HCT116 (cell line): Measurements from ENCODE around the gene KCNK15.

ENCODE experiments used
- JUND ChIP-seq: IDR thresholded peaks from 2 replicates; pipeline ENCODE4 v1.6.1; 2012
- ZFX ChIP-seq: fragments of 450-650 bp; IDR thresholded peaks from 2 replicates; pipeline ENCODE4 v1.6.1; 2017
- TF ChIP-seq, protein P1 (sequence below), 3 experiments: fragments of 200-600 bp in 1 of 3; sonication (generic) in 1 of 3; IDR thresholded peaks in 2 of 3; conservative IDR thresholded peaks in 1 of 3; 2 replicates each; pipeline ENCODE4 v1.5.1; 2012 to 2017; ENCODE audit warnings: low read depth in 2 of 3, low read length in 2 of 3, antibody characterized with exemption in 1 of 3, borderline replicate concordance in 1 of 3, control low read depth in 1 of 3, mild to moderate bottlenecking in 1 of 3, mixed read lengths in 1 of 3, mixed run types in 1 of 3, moderate library complexity in 1 of 3; ENCODE audit not compliant: insufficient read depth in 1 of 3

DNA sequence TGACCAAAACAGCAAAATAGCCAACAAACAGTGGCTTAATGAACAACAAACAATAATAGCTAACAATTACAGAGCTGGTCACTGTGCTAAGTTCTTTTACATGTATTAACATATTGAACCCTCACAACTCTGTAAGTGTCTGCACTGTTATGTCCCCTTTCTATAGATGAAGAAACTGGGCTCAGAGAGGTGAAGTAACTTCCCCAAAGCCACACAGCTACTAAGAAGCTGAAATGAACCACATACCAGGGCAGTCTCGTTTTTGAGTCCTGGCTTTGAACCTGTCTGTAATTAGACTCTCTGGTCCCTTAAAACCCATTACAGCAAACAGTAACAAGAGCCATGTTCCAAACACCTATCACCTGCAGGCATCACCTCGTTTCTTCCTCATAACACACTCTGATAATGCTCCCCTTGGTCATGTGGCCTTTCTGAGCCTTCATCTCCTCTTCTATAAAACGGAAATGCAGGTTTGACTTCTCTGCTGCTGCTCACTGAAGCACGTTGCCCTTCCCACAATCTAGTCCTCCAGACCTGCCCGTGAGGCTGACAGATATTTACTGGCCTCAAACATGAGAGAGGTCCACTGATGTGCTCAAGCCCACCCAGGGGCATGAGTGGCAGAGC lies 23.3 kb downstream of the KCNK15 start:
- no peak for TF ChIP-seq JUND
- no peak for TF ChIP-seq ZFX
- TF ChIP-seq, protein P1, sequence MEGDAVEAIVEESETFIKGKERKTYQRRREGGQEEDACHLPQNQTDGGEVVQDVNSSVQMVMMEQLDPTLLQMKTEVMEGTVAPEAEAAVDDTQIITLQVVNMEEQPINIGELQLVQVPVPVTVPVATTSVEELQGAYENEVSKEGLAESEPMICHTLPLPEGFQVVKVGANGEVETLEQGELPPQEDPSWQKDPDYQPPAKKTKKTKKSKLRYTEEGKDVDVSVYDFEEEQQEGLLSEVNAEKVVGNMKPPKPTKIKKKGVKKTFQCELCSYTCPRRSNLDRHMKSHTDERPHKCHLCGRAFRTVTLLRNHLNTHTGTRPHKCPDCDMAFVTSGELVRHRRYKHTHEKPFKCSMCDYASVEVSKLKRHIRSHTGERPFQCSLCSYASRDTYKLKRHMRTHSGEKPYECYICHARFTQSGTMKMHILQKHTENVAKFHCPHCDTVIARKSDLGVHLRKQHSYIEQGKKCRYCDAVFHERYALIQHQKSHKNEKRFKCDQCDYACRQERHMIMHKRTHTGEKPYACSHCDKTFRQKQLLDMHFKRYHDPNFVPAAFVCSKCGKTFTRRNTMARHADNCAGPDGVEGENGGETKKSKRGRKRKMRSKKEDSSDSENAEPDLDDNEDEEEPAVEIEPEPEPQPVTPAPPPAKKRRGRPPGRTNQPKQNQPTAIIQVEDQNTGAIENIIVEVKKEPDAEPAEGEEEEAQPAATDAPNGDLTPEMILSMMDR (IDR thresholded peaks at IDR 0.05 in 2 of 3, conservative IDR thresholded peaks at IDR 0.05 in 1 of 3; ENCODE audit: borderline replicate concordance in 1 of 3, insufficient read depth in 1 of 3, low read depth in 2 of 3, low read length in 2 of 3), result no peak
